OCI-LY7 (cell line): ENCODE results near the gene TEDC1. TPM values are rescaled to one million over a fixed set of nuclear protein-coding genes. Genes with fewer than 3 reads are reported as not detected.

Experiments
- BruUV-seq: library from RNA; stranded (reverse); fragments of 400-500 nt; replicated peaks from 2 replicates; lab custom pipeline; 2021; lab: Mats Ljungman, UMichigan
- CTCF ChIA-PET: fragments of 300-600 bp; sonication (Branson Sonifier 250); formaldehyde crosslinking; loops from one replicate; lab custom pipeline; 2022; ENCODE audit warnings: antibody characterized with exemption; ENCODE audit not compliant: unreplicated experiment; lab: Charles Lee
- POLR2A ChIA-PET: fragments of 300-600 bp; sonication (Branson Sonifier 250); formaldehyde crosslinking; loops from one replicate; lab custom pipeline; 2022; ENCODE audit warnings: antibody characterized with exemption; lab: Charles Lee
- DNase-seq: peaks from one replicate; pipeline ENCODE4 v3.0.0-alpha.2; 2015; ENCODE audit warnings: low spot score
- H2AFZ ChIP-seq: fragments of 200-600 bp; sonication (generic), shearing (Covaris generic); 2 replicates; pipeline ENCODE4 v1.6.1; 2014; ENCODE audit warnings: mild to moderate bottlenecking, antibody characterized with exemption, low read length, moderate library complexity
- H3K27ac ChIP-seq: fragments of 200-600 bp; sonication (generic); 2 replicates; pipeline ENCODE4 v1.5.1; 2014; ENCODE audit warnings: mixed run types, low read depth, mild to moderate bottlenecking, moderate library complexity, low read length, inconsistent platforms; ENCODE audit not compliant: poor library complexity, severe bottlenecking
- H3K36me3 ChIP-seq: fragments of 200-600 bp; sonication (generic); 2 replicates; pipeline ENCODE4 v1.6.1; 2014; ENCODE audit warnings: mild to moderate bottlenecking, antibody characterized with exemption, low read length, moderate library complexity, mixed read lengths; ENCODE audit not compliant: insufficient read depth
- H3K4me1 ChIP-seq: fragments of 200-600 bp; sonication (generic); 2 replicates; pipeline ENCODE4 v1.5.1; 2014; ENCODE audit warnings: mild to moderate bottlenecking, low read length; ENCODE audit not compliant: insufficient read depth, poor library complexity, severe bottlenecking
- H3K4me2 ChIP-seq: fragments of 200-600 bp; sonication (generic); 2 replicates; pipeline ENCODE4 v1.6.1; 2014; ENCODE audit warnings: mild to moderate bottlenecking, low read length
- H3K4me3 ChIP-seq: fragments of 200-600 bp; sonication (generic); 2 replicates; pipeline ENCODE4 v1.5.1; 2014; ENCODE audit warnings: mild to moderate bottlenecking, low read depth, low read length; ENCODE audit not compliant: poor library complexity, severe bottlenecking
- H3K79me2 ChIP-seq: fragments of 200-600 bp; sonication (generic); 2 replicates; pipeline ENCODE4 v1.6.1; 2016; ENCODE audit warnings: low read depth, mild to moderate bottlenecking, low read length, moderate library complexity, mixed read lengths; ENCODE audit not compliant: insufficient read depth
- H3K9me2 ChIP-seq: fragments of 200-600 bp; sonication (generic); 2 replicates; pipeline ENCODE4 v1.6.1; 2016; ENCODE audit warnings: mild to moderate bottlenecking, low read length, mixed read lengths; ENCODE audit not compliant: insufficient read depth
- H3K9me3 ChIP-seq: fragments of 200-600 bp; sonication (generic); 2 replicates; pipeline ENCODE4 v1.6.1; 2014; ENCODE audit warnings: mild to moderate bottlenecking, mixed run types, low read length, mixed read lengths
- H4K20me1 ChIP-seq: fragments of 200-600 bp; sonication (generic); 2 replicates; pipeline ENCODE4 v1.6.1; 2014; ENCODE audit warnings: mild to moderate bottlenecking, antibody characterized with exemption, low read length, moderate library complexity, mixed read lengths; ENCODE audit not compliant: insufficient read depth
- EZH2phosphoT487 ChIP-seq: fragments of 200-600 bp; sonication (generic); IDR thresholded peaks from 2 replicates; pipeline ENCODE4 v1.6.1; 2018; ENCODE audit warnings: low read depth, borderline replicate concordance, mild to moderate bottlenecking, mixed run types, antibody characterized with exemption, low read length, moderate library complexity, mixed read lengths
- intact Hi-C: fragments of 100-400 bp; cut with micrococcal nuclease; formaldehyde crosslinking; loops from one replicate; pipeline ENCODE4 v1.10.0; 2022; ENCODE audit not compliant: unreplicated experiment
- total RNA-seq, 2 experiments: library from RNA; depleted of rRNA in 1 of 2; stranded (reverse); fragments of >200 nt in 1 of 2; shearing (Covaris generic) in 1 of 2; gene quantifications; 2 replicates each; pipeline ENCODE4 v1.2.3, GENCODE V29; 2014 to 2022
- TF ChIP-seq, protein P1 (sequence below): fragments of 200-600 bp; sonication (generic); conservative IDR thresholded peaks from 2 replicates; pipeline ENCODE4 v1.5.1; 2014; ENCODE audit warnings: mild to moderate bottlenecking, antibody characterized with exemption, low read length, moderate library complexity, mixed read lengths

TEDC1 gene
- total RNA-seq, 2 experiments from 2014 or later: 53.2 to 55.8 TPM

- intact Hi-C loops: loop anchor here (5.0 kb wide), 1 partner anchor 730 kb away; no protein-coding TSS in a partner anchor
- Histone ChIP-seq H3K4me3 (no peak overlapping the region), H3K36me3 (no peaks in the 10 kb centered on the region), H2AFZ (no peak overlapping the region), H3K4me2 (no peak overlapping the region), H3K9me3 (no peaks in the 10 kb centered on the region), H3K27ac (no peak overlapping the region), H3K4me1 (peaks cover 11% of the 10 kb centered on the region), H4K20me1 (no peaks in the 10 kb centered on the region), H3K9me2 (no peaks in the 10 kb centered on the region), H3K79me2 (no peaks in the 10 kb centered on the region)
- no peak for TF ChIP-seq EZH2phosphoT487
- TF ChIP-seq, protein P1, sequence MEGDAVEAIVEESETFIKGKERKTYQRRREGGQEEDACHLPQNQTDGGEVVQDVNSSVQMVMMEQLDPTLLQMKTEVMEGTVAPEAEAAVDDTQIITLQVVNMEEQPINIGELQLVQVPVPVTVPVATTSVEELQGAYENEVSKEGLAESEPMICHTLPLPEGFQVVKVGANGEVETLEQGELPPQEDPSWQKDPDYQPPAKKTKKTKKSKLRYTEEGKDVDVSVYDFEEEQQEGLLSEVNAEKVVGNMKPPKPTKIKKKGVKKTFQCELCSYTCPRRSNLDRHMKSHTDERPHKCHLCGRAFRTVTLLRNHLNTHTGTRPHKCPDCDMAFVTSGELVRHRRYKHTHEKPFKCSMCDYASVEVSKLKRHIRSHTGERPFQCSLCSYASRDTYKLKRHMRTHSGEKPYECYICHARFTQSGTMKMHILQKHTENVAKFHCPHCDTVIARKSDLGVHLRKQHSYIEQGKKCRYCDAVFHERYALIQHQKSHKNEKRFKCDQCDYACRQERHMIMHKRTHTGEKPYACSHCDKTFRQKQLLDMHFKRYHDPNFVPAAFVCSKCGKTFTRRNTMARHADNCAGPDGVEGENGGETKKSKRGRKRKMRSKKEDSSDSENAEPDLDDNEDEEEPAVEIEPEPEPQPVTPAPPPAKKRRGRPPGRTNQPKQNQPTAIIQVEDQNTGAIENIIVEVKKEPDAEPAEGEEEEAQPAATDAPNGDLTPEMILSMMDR: no peak
- POLR2A ChIA-PET: no interaction called here
- no peak for DNase-seq
- no TSS peak for BruUV-seq
- CTCF ChIA-PET: no interaction called here
These were observed 45.9 kb downstream of the TEDC1 start for GRCh38 chr14:105536691-105537579.

- Histone ChIP-seq H3K27ac (no peak overlapping the region), H3K79me2 (no peaks in the 10 kb centered on the region), H3K9me3 (0 out of 2 replicates have a peak, but pooled peaks cover under 1% of the 10 kb centered on the region), H4K20me1 (no peaks in the 10 kb centered on the region), H3K4me1 (peaks cover 2% of the 10 kb centered on the region), H3K4me3 (no peak overlapping the region), H3K4me2 (peak overlapping the region; percentile 47; the same call in 1 of the 2 replicates), H3K36me3 (no peaks in the 10 kb centered on the region), H2AFZ (no peak overlapping the region), H3K9me2 (no peaks in the 10 kb centered on the region)
- intact Hi-C loops: loop anchor here (5.0 kb wide), 1 partner anchor 729 kb away; no protein-coding TSS in a partner anchor
- no peak for TF ChIP-seq EZH2phosphoT487
- TF ChIP-seq, protein P1: peak; percentile 86
- ChIA-PET CTCF (no interaction called here), POLR2A (interaction anchor here (0.8 kb wide), 1 partner anchor 672 kb away, joined by 3 read pairs; no protein-coding TSS in a partner anchor)
- no TSS peak for BruUV-seq
- DNase-seq: peak; percentile 66
These were observed 46.8 kb downstream of the TEDC1 start for GRCh38 chr14:105537580-105538474.
